ENCODE data around the gene SLC35C1. TPM values are rescaled to one million over a fixed set of nuclear protein-coding genes. Genes with fewer than 3 reads are reported as not detected.
"Not testable (repeated sequence)": the region's sequence is repeated elsewhere in the genome, so short reads cannot be mapped to it uniquely, and the experiment has no call there.

SLC35C1 gene
- total RNA-seq, 1 donor, result 1.5 TPM

DNA sequence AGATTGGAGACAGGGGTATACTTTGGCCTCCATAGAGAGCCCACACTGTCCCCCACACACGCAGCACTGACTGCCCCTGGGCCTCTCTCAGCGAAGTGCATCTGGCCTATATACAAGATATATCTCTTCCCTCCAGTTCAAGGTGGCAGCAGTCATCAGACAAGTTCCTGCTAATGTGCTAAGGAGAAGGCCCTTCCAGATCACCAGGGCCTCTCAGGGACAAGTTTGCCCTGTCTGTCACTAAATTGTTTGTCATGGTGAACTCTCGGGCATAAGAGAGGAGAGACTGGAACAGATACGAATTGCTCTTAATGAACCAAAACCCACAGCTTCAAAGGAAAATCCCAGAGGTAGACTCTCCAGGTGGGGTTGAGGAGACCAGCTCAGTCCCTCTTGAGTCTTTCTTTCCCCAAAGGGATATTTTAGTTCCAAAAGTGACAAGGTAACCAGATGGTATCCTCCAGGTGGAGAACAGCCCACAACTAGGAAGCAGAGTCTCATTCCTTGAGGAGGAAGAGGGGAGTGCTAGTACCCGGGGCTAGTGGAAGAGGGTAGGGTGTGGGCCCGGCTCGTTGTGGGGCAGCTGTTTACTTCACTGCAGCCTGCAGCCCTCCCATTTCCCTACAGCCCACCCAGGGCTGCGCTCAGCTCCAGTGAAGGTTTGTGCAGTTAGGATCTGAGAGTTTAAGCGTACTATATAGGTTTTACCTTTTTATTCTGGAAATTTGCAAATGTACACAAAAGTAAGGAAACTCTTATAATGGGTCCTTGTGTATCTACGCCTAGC, 2.2 kb upstream of the SLC35C1 start:
- Histone ChIP-seq H3K27me3 (ENCODE audit: insufficient read depth, low read length) (no peaks in the 10 kb centered on the region), H3K4me3 (ENCODE audit: low read length) (no peak overlapping the region), H3K9me3 (ENCODE audit: low read depth, low read length) (no peaks in the 10 kb centered on the region), H3K4me1 (ENCODE audit: insufficient read depth, low read length) (peaks cover 30% of the 10 kb centered on the region)

DNA sequence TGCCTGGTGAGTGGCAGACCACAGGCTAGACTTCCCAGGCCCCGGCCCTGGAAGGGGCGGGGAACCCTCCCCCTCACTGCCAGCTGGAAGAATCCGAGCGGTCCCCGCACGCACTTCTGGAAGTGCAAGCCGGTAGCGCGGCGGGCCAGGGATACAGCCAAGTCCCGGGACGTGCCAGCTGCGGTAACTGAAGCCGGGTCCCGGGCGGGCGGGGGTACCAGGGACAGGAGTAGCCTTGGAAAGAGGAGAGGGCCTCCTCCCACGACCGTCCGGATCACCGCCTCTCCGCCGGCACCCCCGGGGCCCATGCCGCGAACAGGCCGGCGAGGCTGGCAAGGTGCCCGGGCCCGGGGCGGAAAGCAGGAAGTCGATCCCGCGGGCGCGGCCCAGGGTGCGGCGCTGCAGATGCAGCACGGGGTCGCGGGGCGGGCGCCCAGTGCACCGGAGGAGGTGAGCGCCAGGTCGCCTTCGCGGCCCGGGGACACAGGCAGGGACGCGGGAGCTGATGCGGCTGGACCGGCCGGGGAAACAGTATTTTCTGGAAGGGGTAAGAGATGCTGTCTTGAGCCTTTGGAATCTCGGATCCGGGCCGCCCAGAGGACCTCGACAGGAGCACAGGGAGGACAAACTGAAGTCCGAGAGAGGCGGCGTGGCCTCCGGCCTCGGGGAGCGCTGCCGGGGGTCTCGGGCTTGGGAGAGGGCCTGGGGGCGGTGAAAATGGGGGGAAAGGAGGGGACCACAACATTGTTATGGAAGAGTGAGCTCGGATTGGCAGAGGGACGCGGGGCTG, 783 bp upstream of the SLC35C1 start:
- H3K4me3 ChIP-seq (ENCODE audit: low read length), result peak overlapping the region; percentile 75
- H3K27me3 ChIP-seq (ENCODE audit: insufficient read depth, low read length), result no peaks in the 10 kb centered on the region
- no peaks in the 10 kb centered on the region for H3K9me3 ChIP-seq (ENCODE audit: low read depth, low read length)
- H3K4me1 ChIP-seq (ENCODE audit: insufficient read depth, low read length), result peaks cover 33% of the 10 kb centered on the region

DNA sequence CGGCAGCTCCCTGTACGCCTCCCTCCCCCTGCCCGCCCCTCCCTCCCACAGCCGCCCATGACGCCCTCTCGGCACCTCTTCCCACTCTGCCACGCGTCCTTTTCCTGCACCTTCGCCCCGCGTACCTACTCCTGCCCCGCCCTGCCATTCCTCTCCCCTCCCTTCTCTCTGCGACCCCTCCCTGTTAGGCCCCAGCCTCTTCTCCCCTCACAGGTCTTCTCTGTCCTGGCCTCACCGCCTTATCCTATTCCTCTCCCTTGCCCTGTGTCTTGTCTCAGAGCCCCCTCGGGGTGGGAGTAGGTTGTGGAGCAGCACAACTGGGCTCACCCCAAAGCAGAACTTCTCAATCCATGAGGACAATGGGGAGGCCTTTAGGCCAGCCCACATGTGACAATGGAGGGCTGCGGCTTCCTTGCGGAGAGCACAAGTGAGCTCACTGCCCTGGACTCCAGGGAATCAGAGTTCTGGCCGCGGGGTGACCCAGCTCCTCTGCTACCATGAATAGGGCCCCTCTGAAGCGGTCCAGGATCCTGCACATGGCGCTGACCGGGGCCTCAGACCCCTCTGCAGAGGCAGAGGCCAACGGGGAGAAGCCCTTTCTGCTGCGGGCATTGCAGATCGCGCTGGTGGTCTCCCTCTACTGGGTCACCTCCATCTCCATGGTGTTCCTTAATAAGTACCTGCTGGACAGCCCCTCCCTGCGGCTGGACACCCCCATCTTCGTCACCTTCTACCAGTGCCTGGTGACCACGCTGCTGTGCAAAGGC, 539 bp downstream of the SLC35C1 start:
- Histone ChIP-seq H3K4me3 (ENCODE audit: low read length) (peak overlapping the region; percentile 75), H3K9me3 (ENCODE audit: low read depth, low read length) (no peaks in the 10 kb centered on the region), H3K4me1 (ENCODE audit: insufficient read depth, low read length) (peaks cover 38% of the 10 kb centered on the region), H3K27me3 (ENCODE audit: insufficient read depth, low read length) (no peaks in the 10 kb centered on the region)

DNA sequence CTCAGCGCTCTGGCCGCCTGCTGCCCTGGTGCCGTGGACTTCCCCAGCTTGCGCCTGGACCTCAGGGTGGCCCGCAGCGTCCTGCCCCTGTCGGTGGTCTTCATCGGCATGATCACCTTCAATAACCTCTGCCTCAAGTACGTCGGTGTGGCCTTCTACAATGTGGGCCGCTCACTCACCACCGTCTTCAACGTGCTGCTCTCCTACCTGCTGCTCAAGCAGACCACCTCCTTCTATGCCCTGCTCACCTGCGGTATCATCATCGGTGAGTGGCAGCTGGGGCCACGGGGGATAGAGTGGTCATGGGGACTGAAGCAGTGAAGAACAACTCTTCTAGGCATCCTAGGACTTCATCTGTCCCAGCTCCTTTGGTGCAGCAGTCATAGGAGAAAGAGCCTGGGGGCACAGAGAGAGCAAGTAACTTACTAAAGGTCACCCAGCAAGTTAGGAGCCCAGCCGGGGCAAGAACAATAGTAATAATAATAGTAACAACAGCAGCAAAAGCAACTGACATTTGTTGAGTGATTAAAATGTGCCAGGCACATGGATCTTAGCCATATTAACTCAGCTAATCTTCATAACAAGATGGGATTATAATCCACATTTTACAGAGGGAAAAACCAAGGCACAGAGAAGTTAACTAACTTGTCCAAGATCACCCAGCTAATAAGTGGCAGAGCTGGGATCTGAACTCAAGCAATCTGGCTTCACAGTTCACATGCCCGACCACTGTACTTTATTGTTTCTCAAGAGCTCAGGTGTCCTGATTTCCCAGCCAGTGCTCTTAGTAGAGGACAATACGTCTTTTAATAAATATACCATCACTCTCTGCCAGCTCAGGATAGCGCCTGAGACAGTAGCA, 1.4 kb downstream of the SLC35C1 start:
- no peaks in the 10 kb centered on the region for H3K27me3 ChIP-seq (ENCODE audit: insufficient read depth, low read length)
- H3K9me3 ChIP-seq (ENCODE audit: low read depth, low read length), result no peaks in the 10 kb centered on the region
- peaks cover 38% of the 10 kb centered on the region for H3K4me1 ChIP-seq (ENCODE audit: insufficient read depth, low read length)
- no peak overlapping the region for H3K4me3 ChIP-seq (ENCODE audit: low read length)

DNA sequence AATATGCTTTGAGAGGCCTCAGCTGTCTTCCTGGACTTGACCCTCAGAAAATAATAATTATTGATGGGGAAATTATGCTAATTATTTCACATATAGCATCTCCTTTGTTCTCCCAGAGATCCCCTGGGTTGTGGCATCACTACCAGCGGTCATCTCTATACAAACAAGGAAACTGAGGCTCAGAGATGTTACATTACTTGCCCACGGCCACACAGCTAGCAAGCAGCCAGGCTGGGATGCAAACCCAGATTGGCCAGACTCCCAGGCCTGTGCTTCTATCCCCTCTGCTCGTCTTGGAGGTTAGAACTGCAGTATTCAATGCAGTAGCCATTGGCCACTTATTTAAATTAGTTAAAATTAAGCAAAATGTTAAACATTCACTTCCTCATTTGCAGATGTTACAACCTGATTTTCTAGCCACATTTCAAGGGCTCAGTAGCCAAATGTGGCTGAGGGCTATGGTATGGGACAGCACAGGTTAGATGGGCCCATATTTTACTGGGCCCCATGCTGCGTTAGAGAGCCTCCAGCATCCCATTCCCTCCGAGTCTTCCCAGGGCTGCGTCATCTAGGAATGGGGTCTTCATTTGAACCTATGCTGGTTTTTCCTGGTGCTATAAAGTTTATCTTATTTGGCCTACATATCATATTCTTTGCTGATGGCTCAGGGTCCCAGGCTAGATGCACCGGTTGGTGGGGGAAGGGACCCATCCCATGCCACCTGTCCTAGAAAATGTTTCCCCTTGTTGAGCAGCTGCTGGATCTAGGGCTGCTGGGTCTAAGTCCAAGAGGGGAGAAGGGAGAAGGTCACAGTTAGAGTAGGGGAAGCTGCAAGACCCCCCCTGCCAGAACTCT, 2.2 kb downstream of the SLC35C1 start:
- Histone ChIP-seq H3K4me1 (ENCODE audit: insufficient read depth, low read length) (peaks cover 38% of the 10 kb centered on the region), H3K27me3 (ENCODE audit: insufficient read depth, low read length) (no peaks in the 10 kb centered on the region), H3K9me3 (ENCODE audit: low read depth, low read length) (no peaks in the 10 kb centered on the region), H3K4me3 (ENCODE audit: low read length) (no peak overlapping the region)

DNA sequence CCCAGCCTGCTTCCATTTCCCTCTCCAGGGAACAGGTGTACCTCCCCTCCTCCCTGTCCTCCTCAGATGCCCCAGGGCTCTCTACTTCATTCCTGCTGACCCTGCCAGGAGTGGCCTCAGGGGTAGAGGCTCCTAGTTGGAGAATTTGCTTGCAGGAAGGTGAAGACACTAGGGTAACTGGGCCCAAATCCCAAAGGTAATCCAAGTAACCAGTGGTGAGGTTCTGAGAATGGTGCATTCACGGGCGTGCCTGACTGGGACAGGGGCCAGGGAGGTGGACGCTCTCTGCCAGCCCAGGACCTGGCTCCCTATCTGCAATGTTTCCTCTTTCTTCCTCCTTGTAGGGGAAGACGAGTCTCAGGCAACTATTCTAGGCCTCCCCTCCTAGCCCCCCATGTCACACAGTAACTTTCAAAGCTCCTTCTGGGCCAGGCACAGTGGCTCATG, 2.9 kb downstream of the SLC35C1 start:
- Histone ChIP-seq H3K9me3 (ENCODE audit: low read depth, low read length) (no peaks in the 10 kb centered on the region), H3K4me3 (ENCODE audit: low read length) (no peak overlapping the region), H3K4me1 (ENCODE audit: insufficient read depth, low read length) (peaks cover 38% of the 10 kb centered on the region), H3K27me3 (ENCODE audit: insufficient read depth, low read length) (no peaks in the 10 kb centered on the region)

DNA sequence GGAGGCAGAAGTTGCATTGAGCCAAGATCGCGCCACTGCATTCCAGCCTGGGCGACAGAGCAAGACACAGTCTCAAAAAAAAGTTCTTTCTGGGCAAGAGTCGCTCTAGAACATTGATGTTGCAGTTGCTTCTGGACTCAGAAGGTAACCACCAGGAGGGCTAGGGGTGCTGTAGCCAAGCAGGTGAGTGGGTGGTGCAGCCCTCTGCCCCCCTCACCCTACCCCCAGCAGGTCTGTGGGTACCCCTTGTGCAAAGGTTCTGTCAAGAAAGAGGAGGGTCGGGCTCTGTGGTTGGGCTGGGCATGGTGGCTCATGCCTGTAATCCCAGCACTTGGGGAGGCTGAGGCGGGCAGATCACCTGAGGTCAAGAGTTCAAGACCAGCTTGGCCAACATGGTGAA, 3.5 kb downstream of the SLC35C1 start:
- H3K9me3 ChIP-seq (ENCODE audit: low read depth, low read length); H3K4me3 ChIP-seq (ENCODE audit: low read length); H3K27me3 ChIP-seq (ENCODE audit: insufficient read depth, low read length): not testable (repeated sequence)
- peaks cover 38% of the 10 kb centered on the region for H3K4me1 ChIP-seq (ENCODE audit: insufficient read depth, low read length)

DNA sequence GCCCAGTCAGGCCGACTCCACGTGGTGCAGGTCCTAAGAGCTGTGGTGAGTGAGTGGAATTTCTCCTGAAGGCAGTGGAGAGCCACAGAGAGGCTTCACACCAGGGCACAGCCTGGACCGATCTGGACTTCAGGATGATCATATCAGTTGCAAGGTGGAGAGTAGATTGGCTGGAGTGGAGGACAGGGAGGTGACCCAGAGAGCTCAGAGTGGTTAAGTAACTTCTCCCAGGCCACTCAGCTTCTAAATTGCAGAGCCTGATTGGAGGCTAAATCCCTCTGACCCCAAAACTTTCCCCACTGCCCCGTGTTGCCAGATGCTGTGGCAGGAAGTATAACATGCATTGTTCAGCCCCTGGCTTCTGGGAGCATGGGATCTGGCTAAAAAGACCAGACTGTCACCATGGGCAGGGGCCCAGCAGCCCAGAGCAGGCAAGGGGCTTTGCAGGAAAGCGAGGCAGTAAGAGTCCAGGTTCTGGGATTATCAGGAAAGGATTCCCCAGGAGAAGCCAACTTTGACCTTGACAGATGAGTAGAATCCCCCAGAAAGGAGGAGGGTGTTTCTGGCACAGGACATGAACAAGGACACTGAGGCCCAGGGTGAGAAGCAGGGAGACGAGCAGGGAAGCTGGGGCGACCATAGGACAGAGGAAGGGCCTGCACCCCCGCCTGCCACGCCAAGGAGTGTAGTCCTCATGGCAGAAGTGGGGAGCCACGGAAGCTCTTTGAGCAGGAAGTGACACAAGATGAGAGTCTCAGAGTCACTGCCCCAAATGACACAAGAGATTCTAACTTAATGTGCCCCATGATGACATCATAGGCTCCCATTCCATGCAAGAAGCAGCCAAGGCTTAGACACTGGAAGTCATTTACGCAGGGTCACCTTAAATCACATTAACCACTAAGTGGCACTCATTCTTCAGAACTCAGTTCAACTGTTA, 4.8 kb downstream of the SLC35C1 start:
- Histone ChIP-seq H3K4me1 (ENCODE audit: insufficient read depth, low read length) (peaks cover 32% of the 10 kb centered on the region), H3K9me3 (ENCODE audit: low read depth, low read length) (no peaks in the 10 kb centered on the region), H3K4me3 (ENCODE audit: low read length) (no peak overlapping the region), H3K27me3 (ENCODE audit: insufficient read depth, low read length) (no peaks in the 10 kb centered on the region)

DNA sequence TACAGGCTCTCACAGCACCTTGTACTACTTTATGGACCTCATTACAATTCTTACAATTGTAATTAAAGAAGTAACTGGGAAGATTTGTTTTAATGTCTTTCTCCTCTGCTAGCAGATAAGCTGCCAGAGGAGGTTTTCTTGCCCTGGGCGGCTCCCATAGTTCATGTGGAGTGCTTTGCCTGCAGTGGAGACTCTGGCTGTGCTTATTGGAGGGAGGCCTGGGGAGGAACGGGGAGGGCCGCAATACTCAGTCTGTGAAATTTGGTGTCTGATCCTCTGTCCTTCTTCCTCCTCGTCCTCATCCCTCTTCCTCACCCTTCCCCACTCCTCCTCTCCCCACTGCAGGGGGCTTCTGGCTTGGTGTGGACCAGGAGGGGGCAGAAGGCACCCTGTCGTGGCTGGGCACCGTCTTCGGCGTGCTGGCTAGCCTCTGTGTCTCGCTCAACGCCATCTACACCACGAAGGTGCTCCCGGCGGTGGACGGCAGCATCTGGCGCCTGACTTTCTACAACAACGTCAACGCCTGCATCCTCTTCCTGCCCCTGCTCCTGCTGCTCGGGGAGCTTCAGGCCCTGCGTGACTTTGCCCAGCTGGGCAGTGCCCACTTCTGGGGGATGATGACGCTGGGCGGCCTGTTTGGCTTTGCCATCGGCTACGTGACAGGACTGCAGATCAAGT, 5.6 kb downstream of the SLC35C1 start:
- Histone ChIP-seq H3K4me3 (ENCODE audit: low read length) (no peak overlapping the region), H3K27me3 (ENCODE audit: insufficient read depth, low read length) (no peaks in the 10 kb centered on the region)

DNA sequence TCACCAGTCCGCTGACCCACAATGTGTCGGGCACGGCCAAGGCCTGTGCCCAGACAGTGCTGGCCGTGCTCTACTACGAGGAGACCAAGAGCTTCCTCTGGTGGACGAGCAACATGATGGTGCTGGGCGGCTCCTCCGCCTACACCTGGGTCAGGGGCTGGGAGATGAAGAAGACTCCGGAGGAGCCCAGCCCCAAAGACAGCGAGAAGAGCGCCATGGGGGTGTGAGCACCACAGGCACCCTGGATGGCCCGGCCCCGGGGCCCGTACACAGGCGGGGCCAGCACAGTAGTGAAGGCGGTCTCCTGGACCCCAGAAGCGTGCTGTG, 6.1 kb downstream of the SLC35C1 start:
- Histone ChIP-seq H3K27me3 (ENCODE audit: insufficient read depth, low read length) (no peaks in the 10 kb centered on the region), H3K4me1 (ENCODE audit: insufficient read depth, low read length) (peaks cover 24% of the 10 kb centered on the region), H3K4me3 (ENCODE audit: low read length) (no peak overlapping the region), H3K9me3 (ENCODE audit: low read depth, low read length) (no peaks in the 10 kb centered on the region)

More for the DNA sequence above, 5.6 kb downstream of the SLC35C1 start:
- peaks cover 29% of the 10 kb centered on the region for H3K4me1 ChIP-seq (ENCODE audit: insufficient read depth, low read length)
- no peaks in the 10 kb centered on the region for H3K9me3 ChIP-seq (ENCODE audit: low read depth, low read length)

DNA sequence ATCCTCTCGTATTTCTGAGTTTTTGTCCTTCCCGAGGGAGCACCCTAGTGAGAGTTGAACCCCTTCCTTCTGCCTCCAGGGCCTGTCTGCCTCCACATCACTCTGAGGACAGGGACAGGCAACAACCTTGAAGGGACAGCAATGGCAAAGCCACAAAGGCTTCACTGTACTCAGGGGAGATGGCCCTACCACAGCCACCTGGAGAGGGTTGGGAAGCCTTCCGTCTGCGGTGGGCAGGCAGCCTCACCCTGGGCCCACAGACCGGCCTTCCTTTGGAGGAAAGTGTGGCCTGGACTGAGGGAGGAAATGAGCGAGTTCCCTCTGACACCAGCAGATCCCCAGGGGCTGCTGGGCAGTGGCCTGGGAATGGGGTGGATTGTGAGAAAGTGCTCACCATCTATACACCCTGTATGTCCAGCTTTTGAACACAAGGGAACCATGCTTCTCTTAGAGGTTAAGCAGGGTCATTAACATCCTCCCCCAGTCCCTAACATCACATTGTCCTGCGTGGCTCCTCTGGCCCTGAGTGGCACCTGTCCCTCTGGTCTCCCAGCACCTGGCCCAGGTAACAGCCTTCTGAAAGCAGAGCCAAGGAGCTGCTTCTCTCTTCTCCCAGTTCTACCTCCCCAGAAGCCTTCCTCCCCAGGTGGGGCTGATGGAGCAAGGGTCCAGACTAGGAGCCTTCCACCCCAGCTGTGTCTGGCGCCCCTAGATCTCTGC, 6.8 kb downstream of the SLC35C1 start:
- Histone ChIP-seq H3K27me3 (ENCODE audit: insufficient read depth, low read length) (no peaks in the 10 kb centered on the region), H3K4me3 (ENCODE audit: low read length) (no peak overlapping the region), H3K9me3 (ENCODE audit: low read depth, low read length) (no peaks in the 10 kb centered on the region), H3K4me1 (ENCODE audit: insufficient read depth, low read length) (peaks cover 18% of the 10 kb centered on the region)
